Natural killer cell (primary cell): ENCODE measurements around the gene PRSS56. TPM values are rescaled to one million over a fixed set of nuclear protein-coding genes. Genes with fewer than 3 reads are reported as not detected.

Experiments used
- ATAC-seq, 3 donors: fragments of 150-1000 bp in 2 of 3; fragments of 200-7000 bp in 1 of 3; cut with Tn5 transposase; 1 replicate in 1 of 3; 2 replicates in 2 of 3; pipeline ENCODE4 v1.10.0; 2021; ENCODE audit warnings: mild to moderate bottlenecking in 2 of 3, moderate library complexity in 2 of 3
- DNase-seq, 2 donors: peaks; one replicate each; pipeline versions ENCODE4 v3.0.0 to v3.0.0-alpha.2; 2013 to 2021; ENCODE audit warnings: mixed read lengths in 1 of 2
- H3K27ac ChIP-seq: one replicate; pipeline ENCODE4 v1.5.1; 2013; ENCODE audit warnings: mild to moderate bottlenecking, low read length
- H3K27me3 ChIP-seq: one replicate; pipeline ENCODE4 v1.6.1; 2013; ENCODE audit warnings: low read length; ENCODE audit not compliant: control insufficient read depth, insufficient read depth
- H3K36me3 ChIP-seq: one replicate; pipeline ENCODE4 v1.6.1; 2013; ENCODE audit warnings: low read length; ENCODE audit not compliant: control insufficient read depth, insufficient read depth
- H3K4me1 ChIP-seq: one replicate; pipeline ENCODE4 v1.6.1; 2013; ENCODE audit warnings: low read length; ENCODE audit not compliant: control insufficient read depth, insufficient read depth
- H3K4me3 ChIP-seq: one replicate; pipeline ENCODE4 v1.5.1; 2013; ENCODE audit warnings: low read length
- H3K9me3 ChIP-seq: one replicate; pipeline ENCODE4 v1.6.1; 2013; ENCODE audit warnings: low read length; ENCODE audit not compliant: control insufficient read depth, insufficient read depth
- H3K27ac Mint-ChIP-seq, 2 donors: one replicate each; pipeline ENCODE4 v1.8.0; 2022; ENCODE audit warnings: mild to moderate bottlenecking in 2 of 2, mixed read lengths in 2 of 2, moderate library complexity in 1 of 2
- H3K27me3 Mint-ChIP-seq, 2 donors: one replicate each; pipeline ENCODE4 v1.8.0; 2022; ENCODE audit warnings: low read depth in 2 of 2, mixed read lengths in 2 of 2
- H3K36me3 Mint-ChIP-seq: one replicate; pipeline ENCODE4 v1.8.0; 2022; ENCODE audit warnings: mixed read lengths
- H3K4me1 Mint-ChIP-seq, 2 donors: one replicate each; pipeline ENCODE4 v1.8.0; 2022; ENCODE audit warnings: mixed read lengths in 2 of 2
- H3K4me3 Mint-ChIP-seq: one replicate; pipeline ENCODE4 v1.8.0; 2022; ENCODE audit warnings: mild to moderate bottlenecking, moderate library complexity, mixed read lengths
- H3K9me3 Mint-ChIP-seq, 2 donors: one replicate each; pipeline ENCODE4 v1.8.0; 2022; ENCODE audit warnings: mixed read lengths in 2 of 2
- WGBS: methylation state at CpG from one replicate; pipeline ENCODE4 v1.1.7; 2013; ENCODE audit warnings: missing lambda C conversion rate; ENCODE audit not compliant: insufficient coverage; 5-methylcytosine and 5-hydroxymethylcytosine counted together
- intact Hi-C: fragments of 100-400 bp; cut with micrococcal nuclease; formaldehyde crosslinking; loops from one replicate; pipeline ENCODE4 v1.14.2; 2022
- total RNA-seq, 4 donors: library from RNA; stranded (reverse); fragments of 120-200 nt in 1 of 4; gene quantifications; one replicate each; pipeline versions ENCODE4 v1.2.3 to v1.2.4, GENCODE V29; 2013 to 2022
- TF ChIP-seq, protein P1 (sequence below): fragments of 200-600 bp; IDR thresholded peaks from one replicate; pipeline ENCODE4 v1.8.0; 2022; ENCODE audit warnings: antibody characterized with exemption

Gene PRSS56
- total RNA-seq, 3 donors from 2014 or later (not counting 1 experiment from before 2014, with no cell fraction given), result not detected

DNA sequence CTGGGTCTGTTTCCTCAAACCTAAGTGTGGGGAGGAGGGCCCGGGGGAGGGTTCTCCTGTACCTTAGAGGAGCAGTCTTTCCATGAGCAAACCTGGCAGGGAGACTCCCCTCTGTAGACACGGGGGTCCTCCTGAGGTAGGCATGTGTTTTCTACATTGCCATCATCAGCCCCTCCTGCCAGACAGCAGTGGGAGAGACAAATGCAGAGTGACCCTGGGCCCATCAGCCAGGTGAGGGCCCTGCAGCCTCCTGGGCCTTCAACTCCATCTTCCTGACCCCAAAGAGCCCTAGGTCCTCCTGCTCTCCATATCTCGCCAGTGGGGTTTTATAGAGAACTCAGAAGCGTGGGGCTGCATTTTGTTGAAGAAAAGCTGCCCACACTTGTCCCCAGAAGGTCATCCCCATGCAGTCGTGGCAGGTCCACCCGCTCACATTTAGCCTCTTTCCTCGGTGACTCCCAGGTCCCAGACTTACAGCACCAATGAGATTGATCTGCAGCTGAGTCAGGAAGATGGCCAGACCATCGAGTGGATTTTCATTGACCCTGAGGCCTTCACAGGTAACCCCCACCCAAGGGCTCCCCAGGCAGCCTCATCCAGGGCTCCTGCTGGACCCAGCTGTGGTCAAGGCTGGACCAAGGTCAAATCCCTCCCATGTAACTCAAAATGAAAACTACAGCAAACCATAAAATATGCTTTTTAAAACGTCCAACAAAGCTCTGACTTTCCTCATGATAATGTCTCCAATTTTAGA lies 21.9 kb downstream of the PRSS56 start:
- TF ChIP-seq, protein P1, sequence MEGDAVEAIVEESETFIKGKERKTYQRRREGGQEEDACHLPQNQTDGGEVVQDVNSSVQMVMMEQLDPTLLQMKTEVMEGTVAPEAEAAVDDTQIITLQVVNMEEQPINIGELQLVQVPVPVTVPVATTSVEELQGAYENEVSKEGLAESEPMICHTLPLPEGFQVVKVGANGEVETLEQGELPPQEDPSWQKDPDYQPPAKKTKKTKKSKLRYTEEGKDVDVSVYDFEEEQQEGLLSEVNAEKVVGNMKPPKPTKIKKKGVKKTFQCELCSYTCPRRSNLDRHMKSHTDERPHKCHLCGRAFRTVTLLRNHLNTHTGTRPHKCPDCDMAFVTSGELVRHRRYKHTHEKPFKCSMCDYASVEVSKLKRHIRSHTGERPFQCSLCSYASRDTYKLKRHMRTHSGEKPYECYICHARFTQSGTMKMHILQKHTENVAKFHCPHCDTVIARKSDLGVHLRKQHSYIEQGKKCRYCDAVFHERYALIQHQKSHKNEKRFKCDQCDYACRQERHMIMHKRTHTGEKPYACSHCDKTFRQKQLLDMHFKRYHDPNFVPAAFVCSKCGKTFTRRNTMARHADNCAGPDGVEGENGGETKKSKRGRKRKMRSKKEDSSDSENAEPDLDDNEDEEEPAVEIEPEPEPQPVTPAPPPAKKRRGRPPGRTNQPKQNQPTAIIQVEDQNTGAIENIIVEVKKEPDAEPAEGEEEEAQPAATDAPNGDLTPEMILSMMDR, result no peak
- Mint-ChIP-seq H3K36me3 (no peaks in the 10 kb centered on the region), H3K9me3 (no peaks in the 10 kb centered on the region), H3K4me3 (no peak overlapping the region), H3K27ac (no peak overlapping the region), H3K4me1 (peaks cover 6 to 17% of the 10 kb centered on the region in 2 donors), H3K27me3 (peaks cover 0 to 13% of the 10 kb centered on the region in 2 donors)
- Histone ChIP-seq H3K4me1 (peaks cover 13% of the 10 kb centered on the region), H3K9me3 (no peaks in the 10 kb centered on the region), H3K27ac (no peak overlapping the region), H3K27me3 (no peaks in the 10 kb centered on the region), H3K36me3 (no peaks in the 10 kb centered on the region), H3K4me3 (no peak overlapping the region)
- intact Hi-C loops, result no loop called here
- ATAC-seq (no peak), DNase-seq (no peak)
- 74% methylated on average over 9 of the region's 9 CpGs for WGBS

GRCh38 chr2:232542715-232543467 lies 22.7 kb downstream of the PRSS56 start:
- 92% methylated on average over 20 of the region's 20 CpGs for WGBS
- no peak for ATAC-seq

GRCh38 chr2:232543491-232543890 lies 23.3 kb downstream of the PRSS56 start:
- ATAC-seq (no peak), DNase-seq (no peak)
- H3K4me1 ChIP-seq, result peaks cover 13% of the 10 kb centered on the region
- H3K9me3 Mint-ChIP-seq, result peaks cover 0 to under 1% of the 10 kb centered on the region in 2 donors
- TF ChIP-seq, protein P1, result no peak
- no peak overlapping the region for H3K27ac ChIP-seq
- peaks cover 3% of the 10 kb centered on the region for H3K36me3 ChIP-seq
- 93% methylated on average over 13 of the region's 14 CpGs for WGBS
- intact Hi-C loops, result no loop called here
- no peaks in the 10 kb centered on the region for H3K36me3 Mint-ChIP-seq
- H3K27ac Mint-ChIP-seq, result no peak overlapping the region
- H3K9me3 ChIP-seq, result no peaks in the 10 kb centered on the region
- no peak overlapping the region for H3K4me3 ChIP-seq
- H3K27me3 ChIP-seq, result no peaks in the 10 kb centered on the region
- no peak overlapping the region for H3K4me3 Mint-ChIP-seq
- peaks cover 0 to 8% of the 10 kb centered on the region in 2 donors for H3K27me3 Mint-ChIP-seq
- peaks cover 11 to 20% of the 10 kb centered on the region in 2 donors for H3K4me1 Mint-ChIP-seq

More at GRCh38 chr2:232542715-232543467, 22.7 kb downstream of the PRSS56 start:
- Histone ChIP-seq H3K9me3 (no peaks in the 10 kb centered on the region), H3K4me1 (peaks cover 13% of the 10 kb centered on the region), H3K4me3 (no peak overlapping the region), H3K36me3 (peaks cover 3% of the 10 kb centered on the region), H3K27ac (no peak overlapping the region), H3K27me3 (no peaks in the 10 kb centered on the region)
- H3K27me3 Mint-ChIP-seq, result peaks cover 0 to 13% of the 10 kb centered on the region in 2 donors
- peaks cover 6 to 17% of the 10 kb centered on the region in 2 donors for H3K4me1 Mint-ChIP-seq
- intact Hi-C loops, result no loop called here
- H3K27ac Mint-ChIP-seq, result no peak overlapping the region
- no peak overlapping the region for H3K4me3 Mint-ChIP-seq
- no peaks in the 10 kb centered on the region for H3K36me3 Mint-ChIP-seq
- H3K9me3 Mint-ChIP-seq, result no peaks in the 10 kb centered on the region
- DNase-seq, result no peak
- TF ChIP-seq, protein P1, result no peak
